HepG2 (cell line): Measurements from ENCODE around the gene COPZ1. TPM values are rescaled to one million over a fixed set of nuclear protein-coding genes. Genes with fewer than 3 reads are reported as not detected.

Experiments
- ATAC-seq: fragments of 200-7000 bp; cut with Tn5 transposase; 3 replicates; pipeline ENCODE4 v1.9.1; 2020; ENCODE audit warnings: mild to moderate bottlenecking, moderate library complexity
- BruUV-seq: library from RNA; stranded (reverse); fragments of 400-500 nt; replicated peaks from 2 replicates; lab custom pipeline; 2021; lab: Mats Ljungman, UMichigan
- CTCF ChIA-PET: fragments of 300-600 bp; formaldehyde crosslinking; extraction: SDS; loops from one replicate; lab custom pipeline; 2021; ENCODE audit warnings: low total read pairs, inconsistent platforms, low intra/inter-chr PET ratio; lab: Yijun Ruan, JAX
- POLR2A ChIA-PET: fragments of 350-600 bp; sonication (Branson Sonifier 250); formaldehyde crosslinking; loops from one replicate; lab custom pipeline; 2020; ENCODE audit warnings: antibody characterized with exemption, inconsistent platforms; lab: Yijun Ruan, JAX
- DNase-seq: peaks from one replicate; pipeline ENCODE4 v3.0.0-alpha.2; 2015; ENCODE audit warnings: low spot score
- FAIRE-seq: peaks from 3 replicates; lab custom pipeline; 2011; peaks lifted over from hg19 to GRCh38; lab: Jason Lieb, UNC
- H2AFZ ChIP-seq: one replicate; pipeline ENCODE4 v1.6.1; 2011; ENCODE audit warnings: low read length, inconsistent platforms
- H3K27ac ChIP-seq: fragments of 300-600 bp; 3 replicates; pipeline ENCODE4 v1.8.0; 2011; ENCODE audit warnings: mixed run types, mild to moderate bottlenecking, mixed read lengths, low read length, inconsistent platforms; ENCODE audit not compliant: insufficient read depth; ENCODE audit errors: extremely low read length
- H3K27me3 ChIP-seq, 2 experiments: fragments of 200-600 bp in 1 of 2; 2 replicates in 1 of 2; 3 replicates in 1 of 2; pipeline versions ENCODE4 v1.6.0 to v1.8.0; 2011; ENCODE audit warnings: low read length in 2 of 2, mild to moderate bottlenecking in 2 of 2, moderate library complexity in 2 of 2, inconsistent platforms in 1 of 2; ENCODE audit not compliant: insufficient read depth in 2 of 2, control insufficient read depth in 1 of 2
- H3K36me3 ChIP-seq, 2 experiments: fragments of 200-600 bp in 1 of 2; replicated peaks in 1 of 2; 2 replicates in 1 of 2; 3 replicates in 1 of 2; pipeline versions ENCODE4 v1.5.1 to v1.8.0; 2011; ENCODE audit warnings: low read length in 2 of 2, inconsistent platforms in 1 of 2; ENCODE audit not compliant: insufficient read depth in 2 of 2, control insufficient read depth in 1 of 2
- H3K4me1 ChIP-seq: 2 replicates; pipeline ENCODE4 v1.5.1; 2012; ENCODE audit warnings: low read length, inconsistent platforms; ENCODE audit not compliant: insufficient read depth
- H3K4me2 ChIP-seq: 2 replicates; pipeline ENCODE4 v1.6.0; 2011; ENCODE audit warnings: low read depth, low read length, inconsistent platforms
- H3K4me3 ChIP-seq, 3 experiments: fragments of 200-600 bp in 1 of 3; sonication (generic), shearing (Covaris generic) in 1 of 3; replicated peaks in 1 of 3; 2 replicates each; pipeline ENCODE4 v1.5.1; 2011 to 2016; ENCODE audit warnings: low read length in 3 of 3, inconsistent platforms in 2 of 3, low read depth in 2 of 3, mild to moderate bottlenecking in 2 of 3, control low read depth in 1 of 3, mixed read lengths in 1 of 3; ENCODE audit not compliant: insufficient read depth in 1 of 3
- H3K79me2 ChIP-seq: one replicate; pipeline ENCODE4 v1.6.1; 2011; ENCODE audit warnings: low read length, inconsistent platforms; ENCODE audit not compliant: insufficient read depth
- H3K9ac ChIP-seq: 2 replicates; pipeline ENCODE4 v1.6.0; 2011; ENCODE audit warnings: mild to moderate bottlenecking, low read depth, low read length, inconsistent platforms; ENCODE audit not compliant: insufficient read depth
- H3K9me3 ChIP-seq: 2 replicates; pipeline ENCODE4 v1.5.1; 2012; ENCODE audit warnings: mild to moderate bottlenecking, low read length
- H4K20me1 ChIP-seq: 2 replicates; pipeline ENCODE4 v1.6.0; 2011; ENCODE audit warnings: inconsistent platforms, mild to moderate bottlenecking, low read length, moderate library complexity; ENCODE audit not compliant: insufficient read depth
- EP300 ChIP-seq, 3 experiments: sonication (generic) in 1 of 3; formaldehyde crosslinking in 1 of 3; IDR thresholded peaks; 2 replicates each; pipeline versions ENCODE4 v1.5.1 to v1.6.1; 2011 to 2020; ENCODE audit warnings: low read depth in 2 of 3, low read length in 2 of 3, borderline replicate concordance in 1 of 3, improper control_type of control experiment in 1 of 3, mild to moderate bottlenecking in 1 of 3, missing genetic modification reagents in 1 of 3, moderate library complexity in 1 of 3
- JDP2 ChIP-seq: sonication (generic); formaldehyde crosslinking; IDR thresholded peaks from 2 replicates; pipeline ENCODE4 v1.8.1; 2022; ENCODE audit warnings: missing genetic modification reagents, borderline replicate concordance
- TCF7 ChIP-seq: sonication (generic); IDR thresholded peaks from 2 replicates; pipeline ENCODE4 v1.6.1; 2016; ENCODE audit warnings: antibody characterized with exemption, low read depth
- TEAD2 ChIP-seq: sonication (generic); formaldehyde crosslinking; IDR thresholded peaks from 2 replicates; pipeline ENCODE4 v1.9.0; 2021; ENCODE audit warnings: missing genetic modification reagents
- TOE1 ChIP-seq: sonication (generic); formaldehyde crosslinking; IDR thresholded peaks from 2 replicates; pipeline ENCODE4 v1.4.0; 2020; ENCODE audit warnings: mild to moderate bottlenecking, missing genetic modification reagents
- ZNF331 ChIP-seq: sonication (generic); formaldehyde crosslinking; IDR thresholded peaks from 2 replicates; pipeline ENCODE4 v1.4.0; 2020; ENCODE audit warnings: missing genetic modification reagents
- WGBS: methylation state at CpG from one replicate; pipeline ENCODE4 v1.1.6; 2017; ENCODE audit warnings: low lambda C conversion rate; 5-methylcytosine and 5-hydroxymethylcytosine counted together
- in situ Hi-C: cut with HindIII; loops from 2 replicates; pipeline ENCODE4 v1.10.0; 2017; ENCODE audit warnings: low pct_unique_long_range_greater_than_20kb; ENCODE audit not compliant: extremely low pct_ligation_motif_present
- intact Hi-C: fragments of 100-400 bp; cut with micrococcal nuclease; formaldehyde crosslinking; loops from one replicate; pipeline ENCODE4 v1.10.0; 2022; ENCODE audit not compliant: unreplicated experiment
- polyA plus RNA-seq, 8 experiments: library from polyadenylated mRNA; depleted of rRNA in 3 of 8; stranded (reverse) in 7 of 8; unstranded in 1 of 8; fragments of >200 nt; fragmentation: Illumina TruSeq in 4 of 8; extraction: Trizol in 4 of 8; gene quantifications; 2 replicates each; pipeline versions ENCODE4 v1.2.1 to v1.2.3, GENCODE V29; 2011 to 2016; ENCODE audit warnings: low read depth in 4 of 8, missing spikeins in 1 of 8, mixed read lengths in 1 of 8; ENCODE audit not compliant: insufficient read depth in 1 of 8
- total RNA-seq, 5 experiments: library from RNA; depleted of rRNA; stranded (reverse); fragments of >200 nt; fragmentation: Illumina TruSeq; extraction: Trizol; gene quantifications; 2 replicates each; pipeline ENCODE4 v1.2.3, GENCODE V29; 2016; ENCODE audit warnings: low read depth in 1 of 5
- TF ChIP-seq, protein P1 (sequence below): IDR thresholded peaks from 2 replicates; pipeline ENCODE4 v1.6.1; 2018; ENCODE audit warnings: missing genetic modification reagents

Gene COPZ1
- total and polyA plus RNA-seq, 2 of the 13 experiments (the other 11 are each of a cell fraction or from before 2014, with no cell fraction given) = 125 to 184 TPM

DNA sequence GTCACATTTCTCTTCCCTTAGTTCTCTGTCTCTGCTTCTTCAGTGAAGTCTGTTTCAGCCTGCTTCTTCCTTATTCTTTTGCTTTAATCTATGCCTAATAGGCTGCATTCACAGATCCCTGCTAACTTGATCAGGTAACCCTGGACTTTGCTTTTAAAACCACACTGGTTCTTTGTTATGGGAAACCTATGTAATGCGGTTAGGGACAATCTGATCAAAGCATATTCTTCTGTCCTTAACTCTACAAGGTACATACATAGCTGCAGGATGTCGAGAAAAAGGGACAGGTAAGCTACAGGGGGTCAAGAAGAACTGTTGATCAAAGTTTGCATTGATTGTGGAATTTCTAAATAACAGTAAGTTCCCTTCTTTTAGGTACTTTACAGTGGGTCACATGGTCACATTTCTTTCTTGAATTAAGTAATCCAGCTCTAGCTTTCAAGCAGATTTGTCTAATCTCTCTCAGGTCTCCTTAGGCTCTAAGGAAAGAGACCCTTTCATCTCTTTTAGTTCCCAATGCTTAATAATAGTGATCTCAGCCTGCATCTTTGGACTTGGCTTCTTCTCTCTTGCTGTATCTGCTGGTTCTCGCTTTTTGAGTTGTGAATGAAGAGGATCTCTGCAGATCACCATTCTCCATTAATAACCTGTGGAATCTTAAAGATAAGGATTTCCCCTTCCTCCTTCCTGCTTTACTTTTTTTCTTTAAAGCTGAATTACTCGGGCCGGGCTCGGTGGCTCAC is 3.8 kb downstream of the COPZ1 start (continued):
- no peak for TF ChIP-seq JDP2 (CRISPR knock-in tag)
- TF ChIP-seq ZNF331 (CRISPR knock-in tag) = 0 out of 2 replicates have a peak, but pooled peaks have one; percentile 28
- TF ChIP-seq TCF7 = peak; percentile 58; the same call in 1 of the 2 replicates

GRCh38 chr12:54329759-54330158 is 4.8 kb downstream of the COPZ1 start:
- Histone ChIP-seq H3K4me2 (peak overlapping the region; percentile 67; the same call in 1 of the 2 replicates), H3K36me3 (peaks cover 0 to 1% of the 10 kb centered on the region in 2 experiments; a peak in 2 of 5 replicates), H3K9me3 (no peaks in the 10 kb centered on the region), H3K79me2 (peaks cover 39% of the 10 kb centered on the region), H2AFZ (no peak overlapping the region), H3K4me1 (peaks cover 65% of the 10 kb centered on the region), H4K20me1 (no peaks in the 10 kb centered on the region), H3K27me3 (no peaks in the 10 kb centered on the region; a peak in 1 of 5 replicates), H3K27ac (peak overlapping the region; percentile 92), H3K9ac (peak overlapping the region; percentile 69; the same call in 1 of the 2 replicates), H3K4me3 (no peak overlapping the region)
- BruUV-seq = no TSS peak
- FAIRE-seq = no peak
- ATAC-seq = no peak
- DNase-seq = peak; percentile 20
- ChIA-PET CTCF (no interaction called here), POLR2A (interaction anchor here (1.5 to 3.5 kb wide), 3 partner anchors 23 to 49 kb away, joined by 4 to 41 read pairs (median 11); partner anchors contain the start of genes CBX5 and HNRNPA1)
- intact Hi-C loops (loop anchor here (2.0 kb wide), 1 partner anchor 23 kb away; no protein-coding TSS in a partner anchor), in situ Hi-C loops (loop anchor here (5.0 kb wide), 1 partner anchor 47 kb away; the partner anchor contains the start of genes CBX5 and HNRNPA1)
- TF ChIP-seq TOE1 (no peak), TEAD2 (CRISPR knock-in tag) (no peak), EP300 (IDR thresholded peaks at IDR 0.05; ENCODE audit: low read depth in 2 of 2, low read length in 2 of 2) (peak in 1 of 2 experiments; percentile 31; a peak in 1 of 4 replicates), EP300 (CRISPR knock-in tag; IDR thresholded peaks at IDR 0.05; ENCODE audit: borderline replicate concordance) (no peak)
- TF ChIP-seq, protein P1, sequence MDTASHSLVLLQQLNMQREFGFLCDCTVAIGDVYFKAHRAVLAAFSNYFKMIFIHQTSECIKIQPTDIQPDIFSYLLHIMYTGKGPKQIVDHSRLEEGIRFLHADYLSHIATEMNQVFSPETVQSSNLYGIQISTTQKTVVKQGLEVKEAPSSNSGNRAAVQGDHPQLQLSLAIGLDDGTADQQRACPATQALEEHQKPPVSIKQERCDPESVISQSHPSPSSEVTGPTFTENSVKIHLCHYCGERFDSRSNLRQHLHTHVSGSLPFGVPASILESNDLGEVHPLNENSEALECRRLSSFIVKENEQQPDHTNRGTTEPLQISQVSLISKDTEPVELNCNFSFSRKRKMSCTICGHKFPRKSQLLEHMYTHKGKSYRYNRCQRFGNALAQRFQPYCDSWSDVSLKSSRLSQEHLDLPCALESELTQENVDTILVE = no peak
- 79% methylated on average over 4 of the region's 5 CpGs for WGBS
